ENCODE data around the gene LCE4A.

LCE4A gene

DNA sequence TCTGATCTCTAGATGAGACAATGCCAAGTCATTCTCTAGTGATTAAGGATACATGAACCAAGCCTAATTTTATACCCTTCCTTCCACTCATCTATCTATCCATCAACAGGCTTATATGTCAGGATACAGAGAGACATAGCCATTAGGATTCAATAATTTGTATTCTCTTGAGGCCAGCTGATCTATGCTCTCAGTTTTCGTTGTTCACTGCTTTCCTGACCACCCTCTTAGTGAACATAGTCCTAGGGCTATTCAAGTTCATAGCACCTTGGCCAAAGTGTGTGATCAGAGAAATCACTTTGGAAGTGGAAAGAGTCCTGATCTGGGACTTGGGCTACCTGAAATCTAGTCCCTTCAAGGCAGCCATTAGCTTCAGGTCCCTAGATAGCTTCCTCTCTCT is 45.6 kb downstream of the LCE4A start (continued):
- TF ChIP-seq GLIS3 (CRISPR knock-in tag; IDR thresholded peaks at IDR 0.05), result no peak
- no peak for TF ChIP-seq ZNF70 (CRISPR knock-in tag; IDR thresholded peaks at IDR 0.05)
- TF ChIP-seq ZC3H10 (CRISPR knock-in tag; IDR thresholded peaks at IDR 0.05), result no peak
- no peak for TF ChIP-seq ZNF565 (CRISPR knock-in tag; conservative IDR thresholded peaks at IDR 0.05; ENCODE audit: low read depth)

DNA sequence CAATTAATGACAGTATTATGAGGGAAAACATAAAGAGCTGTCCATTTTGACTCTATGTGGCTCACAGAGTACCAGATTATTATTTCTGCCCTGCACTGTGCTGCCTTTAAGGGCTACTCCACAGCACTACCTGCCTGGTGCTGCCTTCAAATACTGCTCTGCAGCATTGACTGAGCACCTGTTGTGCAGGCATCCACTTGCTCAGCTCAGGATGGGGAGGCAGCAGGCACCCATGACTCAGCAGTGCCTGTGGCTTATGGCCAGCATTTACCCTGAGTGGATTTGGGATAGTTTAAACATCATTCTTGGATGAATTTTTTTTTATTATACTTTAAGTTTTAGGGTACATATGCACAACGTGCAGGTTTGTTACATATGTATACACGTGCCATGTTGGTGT is 48.9 kb downstream of the LCE4A start:
- TF ChIP-seq, protein P1, sequence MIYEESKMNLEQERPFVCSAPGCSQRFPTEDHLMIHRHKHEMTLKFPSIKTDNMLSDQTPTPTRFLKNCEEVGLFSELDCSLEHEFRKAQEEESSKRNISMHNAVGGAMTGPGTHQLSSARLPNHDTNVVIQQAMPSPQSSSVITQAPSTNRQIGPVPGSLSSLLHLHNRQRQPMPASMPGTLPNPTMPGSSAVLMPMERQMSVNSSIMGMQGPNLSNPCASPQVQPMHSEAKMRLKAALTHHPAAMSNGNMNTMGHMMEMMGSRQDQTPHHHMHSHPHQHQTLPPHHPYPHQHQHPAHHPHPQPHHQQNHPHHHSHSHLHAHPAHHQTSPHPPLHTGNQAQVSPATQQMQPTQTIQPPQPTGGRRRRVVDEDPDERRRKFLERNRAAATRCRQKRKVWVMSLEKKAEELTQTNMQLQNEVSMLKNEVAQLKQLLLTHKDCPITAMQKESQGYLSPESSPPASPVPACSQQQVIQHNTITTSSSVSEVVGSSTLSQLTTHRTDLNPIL (CRISPR knock-in tag; IDR thresholded peaks at IDR 0.05; ENCODE audit: low read depth), result no peak
- TF ChIP-seq ARNTL (CRISPR knock-in tag; IDR thresholded peaks at IDR 0.05; ENCODE audit: borderline replicate concordance, low read depth), result no peak
- no peak for TF ChIP-seq GLIS3 (CRISPR knock-in tag; IDR thresholded peaks at IDR 0.05)
- no peak for TF ChIP-seq ZC3H10 (CRISPR knock-in tag; IDR thresholded peaks at IDR 0.05)
- no peak for TF ChIP-seq ZNF565 (CRISPR knock-in tag; conservative IDR thresholded peaks at IDR 0.05; ENCODE audit: low read depth)
- TF ChIP-seq PPARA (CRISPR knock-in tag; IDR thresholded peaks at IDR 0.05; ENCODE audit: borderline replicate concordance), result no peak
- no peak for TF ChIP-seq TCF4 (CRISPR knock-in tag; IDR thresholded peaks at IDR 0.05; ENCODE audit: borderline replicate concordance)
- no peak for TF ChIP-seq RARB (CRISPR knock-in tag; IDR thresholded peaks at IDR 0.05)

DNA sequence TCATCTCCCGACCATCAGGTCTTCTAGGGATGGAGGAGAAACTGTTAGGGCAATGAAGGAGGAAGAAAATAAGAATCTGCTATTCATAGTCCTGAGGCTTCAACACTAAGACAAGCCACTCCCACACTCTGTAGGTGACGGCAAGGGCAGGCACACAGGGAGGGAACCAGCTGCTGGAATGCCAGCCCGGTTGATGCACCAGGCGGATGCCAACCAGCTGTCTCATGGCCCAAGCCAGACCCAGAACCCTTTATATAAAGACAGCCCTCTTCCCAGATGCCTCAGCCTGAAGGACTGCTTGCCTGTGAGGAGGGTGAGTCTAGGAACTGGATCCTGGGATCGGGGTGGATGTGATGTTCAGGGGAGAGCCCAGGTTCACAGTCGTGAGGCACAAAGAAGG is 49.8 kb downstream of the LCE4A start, which contains the start of gene KPRP:
Gene KPRP (plus strand): TSS at position 279 of the 400 bp plus-strand sequence. CDS start 1,564 bp downstream, outside the sequence.
- TF ChIP-seq ZFP30 (CRISPR knock-in tag; IDR thresholded peaks at IDR 0.05) (no peak), ZNF70 (CRISPR knock-in tag; IDR thresholded peaks at IDR 0.05) (no peak), ZNF8 (CRISPR knock-in tag; IDR thresholded peaks at IDR 0.05) (no peak), RARB (CRISPR knock-in tag; IDR thresholded peaks at IDR 0.05) (no peak), BACH2 (CRISPR knock-in tag; IDR thresholded peaks at IDR 0.05; ENCODE audit: borderline replicate concordance) (no peak), PPARA (CRISPR knock-in tag; IDR thresholded peaks at IDR 0.05; ENCODE audit: borderline replicate concordance) (no peak), ZNF565 (CRISPR knock-in tag; conservative IDR thresholded peaks at IDR 0.05; ENCODE audit: low read depth) (no peak), ESRRG (CRISPR knock-in tag; IDR thresholded peaks at IDR 0.05) (no peak), CSDC2 (CRISPR knock-in tag; IDR thresholded peaks at IDR 0.05) (no peak), SNAI2 (CRISPR knock-in tag; IDR thresholded peaks at IDR 0.05) (no peak)
- TF ChIP-seq, protein P2, sequence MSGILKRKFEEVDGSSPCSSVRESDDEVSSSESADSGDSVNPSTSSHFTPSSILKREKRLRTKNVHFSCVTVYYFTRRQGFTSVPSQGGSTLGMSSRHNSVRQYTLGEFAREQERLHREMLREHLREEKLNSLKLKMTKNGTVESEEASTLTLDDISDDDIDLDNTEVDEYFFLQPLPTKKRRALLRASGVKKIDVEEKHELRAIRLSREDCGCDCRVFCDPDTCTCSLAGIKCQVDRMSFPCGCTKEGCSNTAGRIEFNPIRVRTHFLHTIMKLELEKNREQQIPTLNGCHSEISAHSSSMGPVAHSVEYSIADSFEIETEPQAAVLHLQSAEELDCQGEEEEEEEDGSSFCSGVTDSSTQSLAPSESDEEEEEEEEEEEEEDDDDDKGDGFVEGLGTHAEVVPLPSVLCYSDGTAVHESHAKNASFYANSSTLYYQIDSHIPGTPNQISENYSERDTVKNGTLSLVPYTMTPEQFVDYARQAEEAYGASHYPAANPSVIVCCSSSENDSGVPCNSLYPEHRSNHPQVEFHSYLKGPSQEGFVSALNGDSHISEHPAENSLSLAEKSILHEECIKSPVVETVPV (CRISPR knock-in tag; IDR thresholded peaks at IDR 0.05), result no peak
- TF ChIP-seq, protein P3, sequence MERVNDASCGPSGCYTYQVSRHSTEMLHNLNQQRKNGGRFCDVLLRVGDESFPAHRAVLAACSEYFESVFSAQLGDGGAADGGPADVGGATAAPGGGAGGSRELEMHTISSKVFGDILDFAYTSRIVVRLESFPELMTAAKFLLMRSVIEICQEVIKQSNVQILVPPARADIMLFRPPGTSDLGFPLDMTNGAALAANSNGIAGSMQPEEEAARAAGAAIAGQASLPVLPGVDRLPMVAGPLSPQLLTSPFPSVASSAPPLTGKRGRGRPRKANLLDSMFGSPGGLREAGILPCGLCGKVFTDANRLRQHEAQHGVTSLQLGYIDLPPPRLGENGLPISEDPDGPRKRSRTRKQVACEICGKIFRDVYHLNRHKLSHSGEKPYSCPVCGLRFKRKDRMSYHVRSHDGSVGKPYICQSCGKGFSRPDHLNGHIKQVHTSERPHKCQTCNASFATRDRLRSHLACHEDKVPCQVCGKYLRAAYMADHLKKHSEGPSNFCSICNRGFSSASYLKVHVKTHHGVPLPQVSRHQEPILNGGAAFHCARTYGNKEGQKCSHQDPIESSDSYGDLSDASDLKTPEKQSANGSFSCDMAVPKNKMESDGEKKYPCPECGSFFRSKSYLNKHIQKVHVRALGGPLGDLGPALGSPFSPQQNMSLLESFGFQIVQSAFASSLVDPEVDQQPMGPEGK (CRISPR knock-in tag; IDR thresholded peaks at IDR 0.05; ENCODE audit: borderline replicate concordance), result no peak
- TF ChIP-seq, protein P4, sequence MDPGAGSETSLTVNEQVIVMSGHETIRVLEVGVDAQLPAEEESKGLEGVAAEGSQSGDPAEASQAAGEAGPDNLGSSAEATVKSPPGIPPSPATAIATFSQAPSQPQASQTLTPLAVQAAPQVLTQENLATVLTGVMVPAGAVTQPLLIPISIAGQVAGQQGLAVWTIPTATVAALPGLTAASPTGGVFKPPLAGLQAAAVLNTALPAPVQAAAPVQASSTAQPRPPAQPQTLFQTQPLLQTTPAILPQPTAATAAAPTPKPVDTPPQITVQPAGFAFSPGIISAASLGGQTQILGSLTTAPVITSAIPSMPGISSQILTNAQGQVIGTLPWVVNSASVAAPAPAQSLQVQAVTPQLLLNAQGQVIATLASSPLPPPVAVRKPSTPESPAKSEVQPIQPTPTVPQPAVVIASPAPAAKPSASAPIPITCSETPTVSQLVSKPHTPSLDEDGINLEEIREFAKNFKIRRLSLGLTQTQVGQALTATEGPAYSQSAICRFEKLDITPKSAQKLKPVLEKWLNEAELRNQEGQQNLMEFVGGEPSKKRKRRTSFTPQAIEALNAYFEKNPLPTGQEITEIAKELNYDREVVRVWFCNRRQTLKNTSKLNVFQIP (CRISPR knock-in tag; IDR thresholded peaks at IDR 0.05; ENCODE audit: borderline replicate concordance, low read depth), result no peak
- TF ChIP-seq, protein P5, sequence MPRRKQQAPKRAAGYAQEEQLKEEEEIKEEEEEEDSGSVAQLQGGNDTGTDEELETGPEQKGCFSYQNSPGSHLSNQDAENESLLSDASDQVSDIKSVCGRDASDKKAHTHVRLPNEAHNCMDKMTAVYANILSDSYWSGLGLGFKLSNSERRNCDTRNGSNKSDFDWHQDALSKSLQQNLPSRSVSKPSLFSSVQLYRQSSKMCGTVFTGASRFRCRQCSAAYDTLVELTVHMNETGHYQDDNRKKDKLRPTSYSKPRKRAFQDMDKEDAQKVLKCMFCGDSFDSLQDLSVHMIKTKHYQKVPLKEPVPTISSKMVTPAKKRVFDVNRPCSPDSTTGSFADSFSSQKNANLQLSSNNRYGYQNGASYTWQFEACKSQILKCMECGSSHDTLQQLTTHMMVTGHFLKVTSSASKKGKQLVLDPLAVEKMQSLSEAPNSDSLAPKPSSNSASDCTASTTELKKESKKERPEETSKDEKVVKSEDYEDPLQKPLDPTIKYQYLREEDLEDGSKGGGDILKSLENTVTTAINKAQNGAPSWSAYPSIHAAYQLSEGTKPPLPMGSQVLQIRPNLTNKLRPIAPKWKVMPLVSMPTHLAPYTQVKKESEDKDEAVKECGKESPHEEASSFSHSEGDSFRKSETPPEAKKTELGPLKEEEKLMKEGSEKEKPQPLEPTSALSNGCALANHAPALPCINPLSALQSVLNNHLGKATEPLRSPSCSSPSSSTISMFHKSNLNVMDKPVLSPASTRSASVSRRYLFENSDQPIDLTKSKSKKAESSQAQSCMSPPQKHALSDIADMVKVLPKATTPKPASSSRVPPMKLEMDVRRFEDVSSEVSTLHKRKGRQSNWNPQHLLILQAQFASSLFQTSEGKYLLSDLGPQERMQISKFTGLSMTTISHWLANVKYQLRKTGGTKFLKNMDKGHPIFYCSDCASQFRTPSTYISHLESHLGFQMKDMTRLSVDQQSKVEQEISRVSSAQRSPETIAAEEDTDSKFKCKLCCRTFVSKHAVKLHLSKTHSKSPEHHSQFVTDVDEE (CRISPR knock-in tag; IDR thresholded peaks at IDR 0.05), result no peak
- ATAC-seq, result no peak

More for the DNA sequence above, 48.9 kb downstream of the LCE4A start:
- no peak for ATAC-seq

DNA sequence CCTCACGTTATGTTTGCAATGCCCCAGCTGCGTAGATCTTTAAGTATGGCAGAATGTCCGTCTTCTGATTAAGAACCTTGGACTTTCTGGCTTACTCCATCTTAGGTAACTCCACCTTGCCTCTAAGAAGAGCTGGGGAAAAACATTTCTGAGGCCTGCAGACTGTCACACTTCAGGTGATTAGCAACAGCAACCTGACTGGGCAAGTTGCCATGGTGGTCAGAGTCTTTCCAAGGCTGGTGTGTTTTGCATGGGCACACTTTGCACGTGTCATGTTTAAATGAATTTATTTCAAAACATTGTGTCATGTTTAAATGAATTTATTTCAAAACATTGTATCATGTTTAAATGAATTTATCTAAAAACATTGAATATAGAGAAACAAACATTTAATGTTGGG is 50.7 kb downstream of the LCE4A start:
- no peak for TF ChIP-seq TCF4 (CRISPR knock-in tag; IDR thresholded peaks at IDR 0.05; ENCODE audit: borderline replicate concordance)
- TF ChIP-seq, protein P4 (CRISPR knock-in tag; IDR thresholded peaks at IDR 0.05; ENCODE audit: borderline replicate concordance, low read depth), result no peak
- ATAC-seq, result no peak
